Measurements from ENCODE around the gene SHISA9.

- TF ChIP-seq CTCF (IDR thresholded peaks at IDR 0.05) (no peak), EZH2phosphoT487 (IDR thresholded peaks at IDR 0.05) (no peak), EZH2 (IDR thresholded peaks at IDR 0.05) (no peak)
Observed at GRCh38 chr16:13123991-13124390, 222.6 kb downstream of the SHISA9 start.

Measured in neural progenitor cell (in vitro differentiated cells).